VCaP (cell line): ENCODE measurements around the gene AREL1.

Source experiments
- H3K27ac ChIP-seq: fragments of 450-650 bp; 2 replicates; pipeline ENCODE4 v1.5.1; 2017
- TF ChIP-seq, protein P1 (sequence below): fragments of 450-650 bp; conservative IDR thresholded peaks from 2 replicates; pipeline ENCODE4 v1.5.1; 2017; ENCODE audit warnings: mild to moderate bottlenecking, moderate library complexity

Gene AREL1

DNA sequence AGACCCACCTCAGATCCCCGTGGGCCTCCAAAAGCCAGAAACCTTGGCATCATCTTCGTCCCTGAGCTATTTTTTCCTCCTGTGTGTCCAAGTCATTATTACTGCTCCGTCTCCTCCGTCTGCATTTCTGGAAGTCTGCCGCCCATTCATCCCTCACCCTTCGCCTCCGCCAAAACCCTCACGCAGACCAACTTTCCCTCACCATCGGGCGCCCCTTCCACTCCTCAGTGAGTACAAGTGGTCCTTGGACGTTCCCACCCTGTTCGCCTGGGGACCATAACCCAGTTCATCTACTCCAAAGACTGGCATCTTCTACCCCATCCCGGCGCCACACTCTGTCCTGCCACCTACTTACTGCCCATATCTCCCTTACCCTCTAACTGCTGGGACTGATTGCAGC, 97.1 kb downstream of the AREL1 start:
- TF ChIP-seq, protein P1, sequence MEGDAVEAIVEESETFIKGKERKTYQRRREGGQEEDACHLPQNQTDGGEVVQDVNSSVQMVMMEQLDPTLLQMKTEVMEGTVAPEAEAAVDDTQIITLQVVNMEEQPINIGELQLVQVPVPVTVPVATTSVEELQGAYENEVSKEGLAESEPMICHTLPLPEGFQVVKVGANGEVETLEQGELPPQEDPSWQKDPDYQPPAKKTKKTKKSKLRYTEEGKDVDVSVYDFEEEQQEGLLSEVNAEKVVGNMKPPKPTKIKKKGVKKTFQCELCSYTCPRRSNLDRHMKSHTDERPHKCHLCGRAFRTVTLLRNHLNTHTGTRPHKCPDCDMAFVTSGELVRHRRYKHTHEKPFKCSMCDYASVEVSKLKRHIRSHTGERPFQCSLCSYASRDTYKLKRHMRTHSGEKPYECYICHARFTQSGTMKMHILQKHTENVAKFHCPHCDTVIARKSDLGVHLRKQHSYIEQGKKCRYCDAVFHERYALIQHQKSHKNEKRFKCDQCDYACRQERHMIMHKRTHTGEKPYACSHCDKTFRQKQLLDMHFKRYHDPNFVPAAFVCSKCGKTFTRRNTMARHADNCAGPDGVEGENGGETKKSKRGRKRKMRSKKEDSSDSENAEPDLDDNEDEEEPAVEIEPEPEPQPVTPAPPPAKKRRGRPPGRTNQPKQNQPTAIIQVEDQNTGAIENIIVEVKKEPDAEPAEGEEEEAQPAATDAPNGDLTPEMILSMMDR: no peak
- H3K27ac ChIP-seq: no peak overlapping the region

DNA sequence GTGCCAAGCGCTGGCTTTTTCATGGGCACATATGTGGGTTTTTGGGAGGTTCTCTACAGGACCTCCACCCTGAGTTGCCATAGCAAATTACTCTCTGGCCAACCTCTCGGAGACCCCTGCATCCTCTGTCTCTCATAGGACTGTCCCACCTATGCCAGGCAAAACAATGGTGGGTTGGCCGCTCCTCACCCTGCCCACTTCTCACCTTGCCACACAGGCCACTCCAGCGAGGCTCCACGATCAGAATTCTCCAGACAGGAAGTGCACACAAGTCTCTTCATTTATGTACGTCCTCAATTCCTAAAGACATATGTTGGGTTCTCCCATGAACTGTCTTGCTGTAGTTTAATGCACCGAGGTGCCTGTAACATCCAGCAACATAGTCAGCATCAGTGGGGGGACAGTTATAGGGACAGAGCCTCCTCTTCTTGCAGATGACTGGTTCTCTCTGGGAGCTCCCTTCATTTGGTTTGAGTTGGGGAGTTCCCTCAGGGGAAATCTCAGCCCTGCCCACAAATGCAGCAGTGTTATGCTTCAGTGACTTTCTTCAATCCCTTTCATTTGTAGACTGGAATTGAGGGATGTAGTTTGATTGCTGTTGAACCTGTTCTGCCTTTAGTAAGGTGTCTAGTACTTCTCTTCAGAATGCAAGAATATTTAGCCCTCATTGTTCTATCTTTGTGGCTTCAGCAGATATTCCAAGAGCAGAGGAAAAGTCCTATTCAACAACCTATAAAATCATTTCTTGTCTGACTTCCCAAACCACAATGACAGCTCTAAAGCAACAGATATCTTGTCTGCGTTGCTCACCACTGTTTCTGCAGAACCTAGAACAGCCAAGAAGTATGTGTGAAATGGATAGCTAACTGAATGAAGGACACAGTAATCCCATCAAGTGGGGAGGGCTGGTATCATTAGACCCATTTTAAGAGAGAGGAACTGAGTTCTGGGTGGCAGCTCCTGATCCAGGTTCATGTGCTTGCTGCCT, 98.1 kb downstream of the AREL1 start:
- no peak overlapping the region for H3K27ac ChIP-seq
- TF ChIP-seq, protein P1: no peak

DNA sequence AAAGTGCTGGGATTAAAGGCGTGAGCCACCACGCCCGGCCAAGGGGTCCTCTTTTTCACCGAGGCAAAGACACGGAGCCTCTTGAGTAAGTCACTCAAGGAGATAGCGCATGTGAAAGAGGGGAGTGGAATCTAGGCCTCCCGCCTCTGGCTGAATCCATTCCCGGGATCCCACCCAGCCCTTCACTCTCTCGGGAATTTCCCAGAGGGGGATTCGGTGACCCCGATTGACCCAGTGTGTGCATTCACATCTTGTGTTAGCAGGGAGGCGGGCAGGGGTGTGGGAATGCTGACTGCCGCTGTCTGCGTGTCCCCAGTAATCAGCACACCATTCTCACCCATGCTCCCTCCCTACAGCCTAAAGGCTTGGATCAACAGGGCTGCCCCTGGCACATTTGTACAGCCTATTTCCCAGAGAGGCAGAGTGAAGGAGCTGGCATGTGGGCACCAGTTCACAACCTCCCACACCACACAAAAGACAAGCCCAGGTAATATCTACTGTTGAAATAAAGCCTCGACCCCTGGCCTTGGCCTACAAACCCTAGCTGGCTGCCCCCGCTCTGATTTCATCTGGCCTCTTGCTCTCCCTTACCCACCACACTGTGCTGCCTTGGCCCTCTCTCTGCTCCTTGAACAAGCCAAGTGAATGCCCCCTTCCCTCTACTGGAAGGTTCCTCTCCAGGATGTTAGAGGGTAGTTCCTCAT, 99.5 kb downstream of the AREL1 start:
- H3K27ac ChIP-seq: no peak overlapping the region
- TF ChIP-seq, protein P1: no peak

DNA sequence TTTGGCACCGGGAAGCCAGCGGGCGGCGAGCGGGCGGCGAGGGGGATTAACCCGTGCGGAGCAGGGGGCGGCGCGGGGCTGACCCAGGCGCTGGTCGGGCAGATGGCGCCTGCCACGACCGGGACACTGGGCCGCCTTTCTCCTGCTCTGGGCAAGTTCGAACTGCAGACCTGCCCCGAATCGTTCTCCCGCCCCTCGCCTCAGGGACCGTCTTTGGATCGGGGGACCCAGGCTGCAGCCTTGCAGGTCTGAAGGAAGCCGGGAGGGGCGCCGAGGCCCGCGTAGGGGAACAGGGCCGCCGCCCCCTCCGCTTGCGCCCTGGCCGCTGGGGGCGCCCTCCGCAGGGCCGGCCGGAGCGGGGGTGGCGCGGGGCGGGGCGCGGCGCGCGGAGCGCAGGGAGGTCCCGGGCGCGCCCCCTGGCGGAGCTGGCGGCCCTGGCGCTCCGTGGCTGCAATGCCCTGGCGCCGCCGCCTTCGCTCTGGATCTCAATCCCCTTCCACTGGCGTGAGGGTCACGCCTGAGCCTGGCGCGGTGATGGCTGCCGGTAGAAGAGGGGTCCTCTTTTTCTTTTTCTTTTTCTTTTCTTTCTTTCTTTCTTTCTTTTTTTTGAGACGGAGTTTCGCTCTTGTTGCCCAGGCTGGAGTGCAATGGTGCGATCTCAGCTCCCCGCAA, 100.4 kb downstream of the AREL1 start:
- peak overlapping the region; percentile 26; the same call in 1 of the 2 replicates for H3K27ac ChIP-seq
- TF ChIP-seq, protein P1: peak; percentile 99

DNA sequence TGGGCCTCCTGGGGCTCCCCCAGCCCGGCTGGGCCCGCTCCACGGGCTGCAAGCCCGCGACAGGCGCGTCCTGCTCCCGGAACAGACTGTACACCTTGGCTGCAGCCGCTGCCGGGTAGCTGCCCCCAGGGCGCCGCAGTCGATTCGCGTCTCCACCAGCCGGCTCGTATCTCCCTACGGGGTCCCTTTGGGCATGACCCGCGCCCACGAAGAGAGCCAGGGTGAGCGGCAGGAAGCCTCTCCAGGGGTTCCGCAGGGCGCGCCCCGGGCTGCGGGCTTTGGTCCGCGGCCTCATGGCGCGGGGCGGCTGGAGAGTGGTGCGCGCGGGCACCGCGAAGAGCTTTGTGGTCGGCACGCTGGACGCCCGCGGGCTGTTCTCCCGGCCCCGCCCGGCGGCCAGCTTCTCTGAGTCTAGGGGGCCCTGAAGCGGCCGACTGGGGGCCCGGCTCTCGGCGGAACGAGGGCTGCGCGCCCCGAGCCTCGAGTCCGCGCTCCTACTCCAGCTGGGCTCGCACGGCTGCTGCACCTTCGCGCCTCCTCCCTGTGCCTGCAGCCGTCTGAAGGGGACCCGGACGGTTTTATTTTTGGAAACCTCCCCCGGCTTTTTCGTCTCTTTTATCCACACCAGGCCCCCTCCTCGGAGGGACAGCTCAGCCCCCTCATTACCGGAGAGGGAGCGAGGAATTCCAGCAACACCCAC, 101.1 kb downstream of the AREL1 start, which contains the start of gene LTBP2:
TSS of gene LTBP2 (minus strand) at position 588 of the 700 bp plus-strand sequence. CDS start at position 295, 293 bp downstream.
- H3K27ac ChIP-seq: peak within 1 kb of the TSS; percentile 26; the same call in 1 of the 2 replicates

More for the DNA sequence above, 101.1 kb downstream of the AREL1 start, which contains the start of gene LTBP2:
- TF ChIP-seq, protein P1: no peak
